Naive thymus-derived CD4-positive, alpha-beta T cell (primary cell): ENCODE results near the gene CHST7. TPM values are rescaled to one million over a fixed set of nuclear protein-coding genes. Genes with fewer than 3 reads are reported as not detected.

Source experiments
- ATAC-seq: fragments of 150-1000 bp; cut with Tn5 transposase; 2 replicates; pipeline ENCODE4 v1.10.0; 2021; ENCODE audit warnings: mild to moderate bottlenecking, moderate library complexity
- CTCF ChIA-PET: fragments of 350-600 bp; sonication (Branson Sonifier 250); formaldehyde crosslinking; loops from one replicate; lab custom pipeline; 2021; ENCODE audit warnings: antibody characterized with exemption; lab: Charles Lee
- POLR2A ChIA-PET: fragments of 350-600 bp; sonication (Branson Sonifier 250); formaldehyde crosslinking; loops from one replicate; lab custom pipeline; 2021; ENCODE audit warnings: antibody characterized with exemption, inconsistent platforms; lab: Charles Lee
- DNase-seq, 9 donors: peaks; one replicate each; pipeline versions ENCODE4 v3.0.0 to v3.0.0-alpha.2; 2020 to 2022; ENCODE audit warnings: mixed read lengths in 1 of 9
- H3K27ac ChIP-seq: one replicate; pipeline ENCODE4 v1.7.0; 2013; ENCODE audit warnings: mild to moderate bottlenecking, low read depth, low read length, moderate library complexity
- H3K27me3 ChIP-seq, 2 donors: one replicate each; pipeline ENCODE4 v1.7.0; 2013; ENCODE audit warnings: low read length in 2 of 2, mild to moderate bottlenecking in 2 of 2, moderate library complexity in 2 of 2; ENCODE audit not compliant: control insufficient read depth in 2 of 2, insufficient read depth in 2 of 2
- H3K36me3 ChIP-seq, 3 experiments: 1 replicate in 2 of 3; 2 replicates in 1 of 3; pipeline ENCODE4 v1.7.0; 2013; ENCODE audit warnings: low read length in 3 of 3, mild to moderate bottlenecking in 3 of 3, moderate library complexity in 1 of 3; ENCODE audit not compliant: insufficient read depth in 3 of 3, control insufficient read depth in 2 of 3
- H3K4me1 ChIP-seq, 2 donors: one replicate each; pipeline ENCODE4 v1.7.0; 2013; ENCODE audit warnings: low read length in 2 of 2, mild to moderate bottlenecking in 2 of 2, moderate library complexity in 1 of 2; ENCODE audit not compliant: control insufficient read depth in 2 of 2, insufficient read depth in 2 of 2
- H3K4me3 ChIP-seq: 2 replicates; pipeline ENCODE4 v1.7.0; 2013; ENCODE audit warnings: mild to moderate bottlenecking, low read length
- H3K9me3 ChIP-seq, 3 experiments: 1 replicate in 2 of 3; 2 replicates in 1 of 3; pipeline ENCODE4 v1.7.0; 2013; ENCODE audit warnings: low read length in 3 of 3; ENCODE audit not compliant: control insufficient read depth in 2 of 3
- H3K27ac Mint-ChIP-seq, 9 donors: one replicate each; pipeline ENCODE4 v1.8.0; 2020 to 2022; ENCODE audit warnings: mixed read lengths in 9 of 9, mild to moderate bottlenecking in 8 of 9, moderate library complexity in 5 of 9, inconsistent platforms in 2 of 9
- H3K27me3 Mint-ChIP-seq, 5 donors: one replicate each; pipeline ENCODE4 v1.8.0; 2021 to 2022; ENCODE audit warnings: mixed read lengths in 5 of 5, mild to moderate bottlenecking in 1 of 5
- H3K36me3 Mint-ChIP-seq, 5 donors: one replicate each; pipeline ENCODE4 v1.8.0; 2020 to 2022; ENCODE audit warnings: mixed read lengths in 5 of 5, mild to moderate bottlenecking in 3 of 5, inconsistent platforms in 1 of 5
- H3K4me1 Mint-ChIP-seq, 7 donors: one replicate each; pipeline ENCODE4 v1.8.0; 2020 to 2022; ENCODE audit warnings: mixed read lengths in 7 of 7, mild to moderate bottlenecking in 3 of 7, inconsistent platforms in 1 of 7
- H3K4me3 Mint-ChIP-seq, 10 donors: one replicate each; pipeline ENCODE4 v1.8.0; 2020 to 2022; ENCODE audit warnings: mild to moderate bottlenecking in 10 of 10, mixed read lengths in 10 of 10, moderate library complexity in 6 of 10, inconsistent platforms in 2 of 10
- H3K9me3 Mint-ChIP-seq, 11 donors: one replicate each; pipeline ENCODE4 v1.8.0; 2020 to 2022; ENCODE audit warnings: mixed read lengths in 11 of 11, mild to moderate bottlenecking in 4 of 11, inconsistent platforms in 1 of 11, moderate library complexity in 1 of 11
- intact Hi-C, 2 donors: fragments of 100-400 bp; cut with micrococcal nuclease; formaldehyde crosslinking; loops; one replicate each; pipeline ENCODE4 v1.15.1; 2023
- polyA plus RNA-seq, 2 donors: library from polyadenylated mRNA; unstranded; fragments of 300-500 nt; fragmentation: Illumina TruSeq; gene quantifications; one replicate each; pipeline ENCODE4 v1.2.3, GENCODE V29; 2021
- total RNA-seq, 6 experiments: library from RNA in 5 of 6; stranded (reverse) in 5 of 6; gene quantifications; 1 replicate in 5 of 6; 2 replicates in 1 of 6; pipeline ENCODE4 v1.2.3 and lab custom pipeline; 2021 to 2026

Gene CHST7
- total and polyA plus RNA-seq, 7 experiments from 2014 or later, result 2.1 to 7.2 (median 3.0) TPM

DNA sequence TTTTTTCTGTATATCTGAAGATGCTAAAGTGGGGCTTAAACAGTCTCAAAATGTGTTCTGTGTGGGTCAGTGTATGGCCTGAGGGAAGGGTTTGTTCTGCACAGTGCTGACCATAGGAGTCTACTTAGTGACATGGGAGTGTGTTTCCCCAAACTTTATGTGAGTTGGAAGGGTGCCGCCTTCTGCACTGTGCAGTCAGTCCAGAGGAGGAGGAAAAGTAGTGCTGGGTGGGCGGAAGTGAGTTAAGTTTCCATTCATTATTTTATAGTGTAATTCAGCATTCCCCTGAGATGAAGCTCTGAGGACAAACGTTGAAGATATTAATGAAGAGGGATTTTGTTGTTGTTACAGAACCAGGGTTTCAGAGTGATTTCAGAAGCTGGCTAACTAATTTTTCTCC is 2.9 kb downstream of the CHST7 start:
- Histone ChIP-seq H3K4me1 (peaks cover 3 to 17% of the 10 kb centered on the region in 2 donors), H3K27ac (no peak overlapping the region), H3K27me3 (no peaks in the 10 kb centered on the region), H3K9me3 (no peaks in the 10 kb centered on the region), H3K4me3 (no peak overlapping the region), H3K36me3 (no peaks in the 10 kb centered on the region)
- Mint-ChIP-seq H3K36me3 (peaks cover 0 to 23% (median 0%) of the 10 kb centered on the region in 5 donors), H3K9me3 (no peaks in the 10 kb centered on the region), H3K27ac (peak overlapping the region in 1 of 9 donors; percentile 43), H3K27me3 (no peaks in the 10 kb centered on the region), H3K4me3 (peak overlapping the region; percentile 14 to 83 (median 62)), H3K4me1 (peaks cover 21 to 51% (median 38%) of the 10 kb centered on the region in 7 donors)
- ATAC-seq, result no peak
- no peak for DNase-seq
- intact Hi-C loops, result no loop called here
- POLR2A ChIA-PET, result no interaction called here
- CTCF ChIA-PET, result no interaction called here

DNA sequence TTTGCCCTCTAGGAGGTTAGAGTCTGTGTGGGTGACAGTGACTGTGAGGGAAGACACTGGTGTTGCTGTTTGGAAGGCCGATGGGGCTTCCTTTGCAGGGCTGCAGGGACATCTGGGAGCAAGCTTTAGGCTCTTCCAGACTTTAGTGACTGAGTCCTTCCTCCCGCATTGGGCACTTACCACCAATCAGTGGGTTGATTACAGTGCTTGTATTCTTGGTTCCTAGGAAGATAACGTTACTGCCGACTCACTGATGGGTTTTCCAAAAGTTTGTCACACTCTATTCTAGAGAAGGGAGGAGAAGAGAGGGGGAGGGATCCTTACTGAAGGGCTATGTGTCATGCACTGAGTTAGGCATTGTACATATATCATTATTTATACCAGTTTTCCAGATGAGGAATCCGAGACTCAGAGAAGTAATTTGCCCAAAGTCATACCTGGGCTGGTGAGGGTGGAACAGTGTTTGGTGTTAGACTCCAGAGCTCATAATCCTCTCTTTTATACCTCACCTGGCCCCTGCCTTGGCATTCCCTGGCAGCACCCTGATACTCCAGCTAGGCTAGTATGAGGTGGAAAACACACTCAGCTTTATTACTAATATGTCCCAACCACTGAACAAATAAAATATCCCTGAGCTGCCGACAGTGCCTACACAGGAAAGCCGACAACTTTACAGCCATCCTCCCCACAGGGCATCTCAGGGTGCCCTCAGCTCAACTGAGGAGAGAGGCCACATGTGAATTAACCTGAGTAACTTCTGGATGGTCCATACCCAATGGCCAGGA is 3.8 kb downstream of the CHST7 start:
- DNase-seq (no peak), ATAC-seq (no peak)
- peaks cover 0 to 23% (median 0%) of the 10 kb centered on the region in 5 donors for H3K36me3 Mint-ChIP-seq
- Histone ChIP-seq H3K36me3 (no peaks in the 10 kb centered on the region), H3K9me3 (no peaks in the 10 kb centered on the region), H3K4me1 (peaks cover 0 to 17% of the 10 kb centered on the region in 2 donors), H3K27ac (no peak overlapping the region), H3K27me3 (no peaks in the 10 kb centered on the region), H3K4me3 (no peak overlapping the region)
- H3K27me3 Mint-ChIP-seq, result no peaks in the 10 kb centered on the region
- ChIA-PET POLR2A (no interaction called here), CTCF (no interaction called here)
- H3K4me3 Mint-ChIP-seq, result peak overlapping the region in 3 of 10 donors; percentile 20 to 82 (median 75)
- intact Hi-C loops, result no loop called here
- peak overlapping the region in 1 of 9 donors; percentile 76 for H3K27ac Mint-ChIP-seq
- H3K9me3 Mint-ChIP-seq, result no peaks in the 10 kb centered on the region
- H3K4me1 Mint-ChIP-seq, result peaks cover 17 to 47% (median 31%) of the 10 kb centered on the region in 7 donors

DNA sequence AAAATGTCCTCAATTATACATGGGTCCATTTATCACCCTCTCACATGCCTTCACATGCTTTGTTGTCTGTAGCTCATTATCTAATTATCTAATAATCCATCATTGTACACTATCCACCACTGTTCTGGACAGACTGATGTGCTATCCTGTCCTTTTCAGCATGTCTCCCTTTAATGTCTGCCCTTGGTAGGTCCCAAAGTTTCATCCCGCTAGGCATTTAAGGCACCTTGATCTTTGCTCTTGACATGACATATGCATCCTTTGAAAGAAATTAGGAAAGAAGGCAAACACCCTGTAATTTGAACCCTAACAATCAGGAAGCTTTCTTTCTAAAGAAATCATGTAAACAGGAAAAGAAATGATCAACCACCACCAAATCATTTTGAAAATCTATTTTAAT is 5.7 kb downstream of the CHST7 start:
- Mint-ChIP-seq H3K27me3 (no peaks in the 10 kb centered on the region), H3K36me3 (peaks cover 0 to 23% (median 0%) of the 10 kb centered on the region in 5 donors), H3K9me3 (no peaks in the 10 kb centered on the region), H3K4me1 (peaks cover 10 to 41% (median 24%) of the 10 kb centered on the region in 7 donors), H3K27ac (peak overlapping the region in 1 of 9 donors; percentile 11), H3K4me3 (no peak overlapping the region)
- H3K36me3 ChIP-seq, result no peaks in the 10 kb centered on the region
- no peak overlapping the region for H3K27ac ChIP-seq
- H3K4me1 ChIP-seq, result peaks cover 0 to 17% of the 10 kb centered on the region in 2 donors
- H3K9me3 ChIP-seq, result no peaks in the 10 kb centered on the region
- ATAC-seq (no peak), DNase-seq (no peak)
- H3K4me3 ChIP-seq, result no peak overlapping the region
- POLR2A ChIA-PET, result no interaction called here
- H3K27me3 ChIP-seq, result no peaks in the 10 kb centered on the region
- CTCF ChIA-PET, result interaction anchor here (1.1 to 1.6 kb wide), 2 partner anchors 8 to 32 kb away, joined by 3 to 4 read pairs; no protein-coding TSS in a partner anchor
- intact Hi-C loops, result no loop called here

DNA sequence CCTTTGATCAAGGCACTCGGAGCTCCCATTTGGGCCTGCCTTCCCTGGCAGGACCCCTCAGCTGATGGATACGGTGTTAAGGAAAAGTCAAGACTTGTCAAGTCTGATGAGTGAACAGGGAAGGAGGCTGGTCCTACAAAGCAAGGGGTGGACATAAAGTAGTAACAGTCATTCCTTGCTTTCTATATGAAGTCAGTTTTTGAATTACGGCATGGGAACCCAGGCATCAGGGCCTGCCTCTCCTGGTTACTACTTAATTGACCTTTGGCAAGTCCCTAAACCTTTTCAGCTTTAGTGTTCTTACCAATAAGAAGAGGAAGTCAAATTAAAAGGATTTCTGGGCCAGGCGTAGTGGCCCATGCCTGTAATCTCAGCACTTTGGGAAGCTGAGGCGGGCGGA is 7.0 kb downstream of the CHST7 start:
- CTCF ChIA-PET, result interaction anchor here (0.7 kb wide), 1 partner anchor 103 kb away, joined by 4 read pairs; no protein-coding TSS in a partner anchor
- no peak overlapping the region for H3K27ac ChIP-seq
- DNase-seq, result no peak
- no peak for ATAC-seq
- H3K4me1 ChIP-seq, result peaks cover 0 to 11% of the 10 kb centered on the region in 2 donors
- Mint-ChIP-seq H3K36me3 (peaks cover 0 to 23% (median 0%) of the 10 kb centered on the region in 5 donors), H3K4me1 (peaks cover 10 to 44% (median 28%) of the 10 kb centered on the region in 7 donors), H3K4me3 (no peak overlapping the region), H3K27me3 (no peaks in the 10 kb centered on the region), H3K9me3 (no peaks in the 10 kb centered on the region), H3K27ac (no peak overlapping the region)
- no peaks in the 10 kb centered on the region for H3K36me3 ChIP-seq
- no peaks in the 10 kb centered on the region for H3K9me3 ChIP-seq
- H3K27me3 ChIP-seq, result no peaks in the 10 kb centered on the region
- no peak overlapping the region for H3K4me3 ChIP-seq
- intact Hi-C loops, result no loop called here
- POLR2A ChIA-PET, result interaction anchor here (0.7 kb wide), 1 partner anchor 858 kb away, joined by 3 read pairs; no protein-coding TSS in a partner anchor

DNA sequence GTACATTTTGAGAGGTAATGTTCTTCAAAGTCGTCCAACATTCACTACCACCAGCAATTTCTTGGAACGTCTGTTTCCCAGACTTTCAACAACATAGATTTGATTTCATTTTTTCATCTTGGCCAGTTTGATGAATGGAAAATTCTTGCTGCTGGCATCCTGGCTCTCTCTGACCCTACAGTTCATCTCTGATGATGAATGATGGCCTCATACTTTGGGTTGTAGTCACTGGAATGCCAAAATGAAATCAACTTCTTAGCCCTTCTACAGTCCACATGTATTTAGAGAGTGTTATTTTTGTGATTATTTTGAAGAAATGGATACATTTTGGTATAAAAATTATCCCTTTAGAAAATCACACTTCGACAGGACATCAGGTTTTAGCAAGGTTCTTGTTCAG is 8.8 kb downstream of the CHST7 start:
- Histone ChIP-seq H3K4me3 (no peak overlapping the region), H3K36me3 (no peaks in the 10 kb centered on the region), H3K9me3 (no peaks in the 10 kb centered on the region), H3K27ac (no peak overlapping the region), H3K27me3 (no peaks in the 10 kb centered on the region), H3K4me1 (peaks cover 3 to 4% of the 10 kb centered on the region in 2 donors)
- H3K36me3 Mint-ChIP-seq, result peaks cover 0 to 17% (median 0%) of the 10 kb centered on the region in 5 donors
- no peak overlapping the region for H3K4me3 Mint-ChIP-seq
- H3K9me3 Mint-ChIP-seq, result no peaks in the 10 kb centered on the region
- DNase-seq (no peak), ATAC-seq (no peak)
- ChIA-PET CTCF (no interaction called here), POLR2A (no interaction called here)
- H3K27me3 Mint-ChIP-seq, result no peaks in the 10 kb centered on the region
- peaks cover 5 to 34% (median 18%) of the 10 kb centered on the region in 7 donors for H3K4me1 Mint-ChIP-seq
- intact Hi-C loops, result no loop called here
- no peak overlapping the region for H3K27ac Mint-ChIP-seq

DNA sequence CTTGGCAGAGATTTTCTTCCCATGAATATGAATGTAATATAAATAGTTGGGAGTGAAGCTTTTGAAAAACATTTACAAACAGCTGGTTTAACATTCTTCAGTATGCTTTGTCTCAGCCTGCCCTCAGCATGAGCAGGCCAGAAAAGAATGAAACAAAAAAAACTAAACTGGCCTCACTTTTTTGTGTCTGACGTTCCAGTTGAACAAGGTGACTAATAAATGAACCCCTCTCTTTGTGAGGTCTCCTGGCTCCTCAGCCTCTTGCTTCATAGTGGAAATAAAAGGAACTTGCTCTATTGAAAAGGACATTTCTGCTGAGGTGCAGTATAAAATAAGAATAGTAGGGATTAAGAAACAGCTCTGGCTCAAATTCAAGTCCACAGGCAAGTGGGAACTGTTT is 9.4 kb downstream of the CHST7 start:
- ChIA-PET POLR2A (no interaction called here), CTCF (no interaction called here)
- Mint-ChIP-seq H3K36me3 (peaks cover 0 to 12% (median 0%) of the 10 kb centered on the region in 5 donors), H3K27me3 (no peaks in the 10 kb centered on the region), H3K9me3 (no peaks in the 10 kb centered on the region), H3K4me3 (no peak overlapping the region), H3K27ac (no peak overlapping the region), H3K4me1 (peaks cover 7 to 32% (median 21%) of the 10 kb centered on the region in 7 donors)
- DNase-seq, result no peak
- intact Hi-C loops, result no loop called here
- Histone ChIP-seq H3K27ac (no peak overlapping the region), H3K4me3 (no peak overlapping the region), H3K4me1 (peaks cover 4 to 9% of the 10 kb centered on the region in 2 donors), H3K36me3 (no peaks in the 10 kb centered on the region), H3K9me3 (no peaks in the 10 kb centered on the region), H3K27me3 (no peaks in the 10 kb centered on the region)
- ATAC-seq, result no peak
